NK-92 (cell line): ENCODE data around the gene PIK3C2A.

Experiments
- DNase-seq: peaks from one replicate; lab custom pipeline; 2025; ENCODE audit not compliant: unreplicated experiment; lab: John Stamatoyannopoulos, UW

The PIK3C2A gene

DNA sequence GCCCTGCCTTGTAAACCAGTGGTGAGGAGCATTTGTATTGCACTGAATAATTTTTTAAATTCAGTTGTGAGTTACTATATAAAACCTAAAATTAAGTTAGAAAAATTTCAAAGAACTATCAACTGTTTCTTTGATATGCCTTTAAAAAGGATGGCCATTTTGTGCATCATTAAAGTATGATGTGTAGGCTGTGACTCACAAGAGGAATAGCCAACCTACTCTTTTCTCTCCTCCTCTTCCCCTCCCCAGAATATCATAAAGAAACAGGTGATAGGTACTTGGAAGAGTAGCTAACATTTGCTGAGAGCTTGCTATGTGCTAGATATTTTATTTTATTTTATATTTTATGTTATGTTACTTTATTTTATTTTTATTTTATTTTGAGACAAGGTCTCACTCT, 10.6 kb upstream of the PIK3C2A start:
- no peak for DNase-seq

DNA sequence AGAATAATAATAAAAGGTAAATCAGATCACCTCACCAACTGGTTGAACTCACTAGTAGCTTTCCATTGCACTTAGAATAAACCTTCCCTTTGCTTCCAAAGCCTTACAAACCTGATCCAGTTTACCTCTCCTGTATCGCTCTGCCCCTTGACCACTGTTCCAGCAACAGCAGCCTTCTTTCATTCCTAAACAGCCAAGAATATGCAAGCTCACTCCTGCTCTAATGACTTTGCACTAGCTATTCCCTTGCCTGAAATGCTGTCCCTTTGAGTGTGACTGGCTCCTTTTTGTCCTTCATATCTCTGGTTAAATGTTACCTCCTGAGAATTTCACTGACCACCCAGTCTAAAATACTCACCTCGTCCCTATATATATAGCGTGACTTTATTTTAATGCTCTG, 9.6 kb upstream of the PIK3C2A start:
- no peak for DNase-seq

DNA sequence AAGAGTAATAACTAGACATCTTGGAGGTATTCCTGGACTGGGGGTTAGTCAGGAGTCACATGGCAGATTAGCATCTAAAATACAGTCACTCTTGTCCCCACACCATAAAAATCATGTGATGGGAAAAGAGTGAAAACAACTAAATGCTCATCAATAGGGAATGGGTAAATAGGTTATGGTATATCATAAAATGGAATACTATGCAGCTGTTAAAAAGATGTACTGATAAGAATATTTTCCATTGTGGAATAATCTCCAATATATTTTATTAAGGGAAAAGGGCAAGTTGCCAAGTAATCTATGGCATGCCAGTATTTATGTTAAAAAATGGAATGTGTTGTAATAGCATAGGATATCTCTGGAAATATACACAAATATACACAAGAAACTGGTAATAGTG, 6.6 kb upstream of the PIK3C2A start:
- no peak for DNase-seq

DNA sequence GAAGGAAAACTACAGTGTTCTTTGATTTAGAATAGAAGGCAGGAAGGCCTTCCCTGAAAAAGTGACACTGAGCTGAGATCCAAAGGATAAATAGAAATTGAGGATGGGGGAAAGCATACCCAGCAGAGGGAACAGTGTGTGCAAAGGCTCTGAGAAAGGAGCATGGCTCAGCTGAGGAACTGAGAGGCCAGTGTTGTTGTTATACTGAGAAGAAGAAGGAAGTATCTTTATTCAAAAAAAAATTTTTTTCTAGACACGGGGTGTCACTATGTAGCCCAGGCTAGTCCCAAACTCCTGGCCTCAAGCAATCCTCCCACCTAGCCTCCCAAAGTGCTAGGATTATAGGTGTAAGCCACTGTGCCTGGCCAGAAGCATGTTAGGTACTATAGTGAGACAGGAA, 3.5 kb upstream of the PIK3C2A start:
- DNase-seq = no peak

DNA sequence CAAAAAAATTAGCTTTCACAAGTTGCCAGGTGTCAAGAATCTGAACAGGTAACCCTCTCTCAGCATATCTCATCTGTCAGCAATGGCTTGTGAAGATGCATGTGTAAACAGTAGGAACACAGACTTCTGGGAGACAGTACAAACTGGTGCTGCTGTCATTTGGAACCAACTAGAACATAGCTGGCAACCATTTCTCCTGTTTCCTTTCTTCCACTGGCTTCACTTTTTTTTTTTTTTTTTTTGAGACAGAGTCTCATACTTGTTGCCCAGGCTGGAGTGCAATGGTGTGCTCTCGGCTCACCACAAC, 2.1 kb upstream of the PIK3C2A start:
- no peak for DNase-seq

DNA sequence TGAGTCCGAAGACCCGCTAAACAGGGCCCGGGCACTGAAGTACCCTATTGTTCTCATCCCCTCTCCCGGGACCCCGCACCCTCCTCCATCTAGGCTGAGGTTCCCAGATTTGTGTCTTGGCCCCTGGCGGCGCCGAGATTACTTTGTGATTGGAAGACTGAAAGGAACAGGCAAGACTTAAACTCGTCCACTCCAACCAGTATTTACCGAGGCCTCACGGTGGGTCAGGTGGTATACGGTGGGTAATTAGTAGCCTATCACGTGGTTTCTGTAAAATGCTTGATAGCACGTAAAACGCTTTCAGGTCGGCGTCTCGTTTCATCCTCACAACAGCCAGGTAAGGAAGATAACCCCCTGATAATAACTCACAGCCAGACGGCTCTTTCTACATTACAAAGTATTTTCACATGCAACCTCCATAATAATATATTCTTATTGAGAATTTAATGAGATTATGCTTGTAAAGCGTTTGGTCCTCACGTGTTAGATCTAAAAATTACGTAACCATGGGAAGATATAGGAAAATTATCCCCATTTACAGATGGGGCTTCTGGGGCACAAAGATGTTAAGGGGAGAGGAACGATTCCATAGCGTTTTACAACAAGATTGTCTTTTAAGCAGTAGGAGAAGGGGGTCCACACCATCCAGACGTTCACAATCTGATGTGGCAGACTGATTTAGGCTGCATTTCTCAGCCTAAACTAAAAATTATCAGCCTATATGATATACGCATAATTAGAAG, 642 bp upstream of the PIK3C2A start:
- no peak for DNase-seq

DNA sequence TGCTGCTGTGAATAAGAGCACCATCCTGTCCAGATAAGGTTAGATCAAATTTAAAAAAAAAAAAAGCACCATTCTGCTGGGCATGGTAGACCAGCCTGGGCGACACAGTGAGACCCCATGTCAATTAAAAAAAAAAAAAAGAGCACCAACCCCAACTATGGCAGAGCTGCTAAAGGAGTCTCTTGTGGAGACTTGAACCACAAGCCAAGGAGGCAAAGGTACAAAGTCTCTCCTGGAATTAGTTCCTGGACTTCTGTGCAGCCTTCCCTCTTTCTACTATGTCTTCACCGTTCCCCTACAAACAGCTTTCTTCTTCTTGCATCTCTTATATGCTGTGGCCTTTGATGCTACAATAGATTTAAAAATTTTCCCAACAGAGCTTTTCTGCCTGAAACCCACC, 1.3 kb downstream of the PIK3C2A start:
- DNase-seq = no peak

DNA sequence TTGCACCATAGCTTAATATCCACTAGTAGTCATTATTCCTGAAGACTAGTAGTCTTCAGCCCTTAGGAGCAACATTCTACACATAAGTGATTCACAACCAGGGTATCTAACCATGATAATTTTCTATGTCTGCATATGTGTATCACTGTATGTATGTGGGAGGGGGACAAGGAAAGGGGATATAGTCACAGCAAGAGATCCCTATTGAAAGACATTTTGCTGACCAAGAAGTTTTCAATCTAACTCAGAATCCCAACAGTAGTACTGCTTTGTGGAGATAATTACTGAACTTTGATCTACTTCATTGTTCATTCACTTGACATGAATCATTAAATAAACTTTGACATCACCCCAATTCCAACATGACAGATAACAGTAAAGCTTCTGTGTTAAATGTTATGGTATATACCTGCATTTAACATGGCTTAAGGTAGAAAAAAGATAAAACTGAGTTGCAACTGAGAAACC, 10.3 kb downstream of the PIK3C2A start:
- no peak for DNase-seq

DNA sequence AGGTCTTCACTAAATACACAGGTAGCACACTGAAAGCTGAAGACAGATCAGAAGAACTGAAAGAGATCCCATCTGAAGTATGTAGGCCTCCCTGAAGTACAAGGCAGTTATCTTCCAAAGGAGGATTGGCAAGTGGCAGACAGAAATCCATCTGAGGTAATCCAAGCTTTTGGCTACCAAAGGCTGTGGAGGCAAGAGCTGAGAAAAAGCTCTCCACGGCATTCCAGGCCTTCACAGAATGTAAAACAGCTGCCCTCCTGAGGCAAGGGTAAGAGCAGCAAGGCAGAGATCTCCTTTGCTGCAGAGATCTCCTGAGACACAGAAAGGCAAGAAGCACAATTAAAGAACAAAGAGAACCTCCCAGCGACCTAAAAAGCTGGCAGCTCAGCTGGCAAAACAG, 19.1 kb downstream of the PIK3C2A start:
- DNase-seq = no peak

DNA sequence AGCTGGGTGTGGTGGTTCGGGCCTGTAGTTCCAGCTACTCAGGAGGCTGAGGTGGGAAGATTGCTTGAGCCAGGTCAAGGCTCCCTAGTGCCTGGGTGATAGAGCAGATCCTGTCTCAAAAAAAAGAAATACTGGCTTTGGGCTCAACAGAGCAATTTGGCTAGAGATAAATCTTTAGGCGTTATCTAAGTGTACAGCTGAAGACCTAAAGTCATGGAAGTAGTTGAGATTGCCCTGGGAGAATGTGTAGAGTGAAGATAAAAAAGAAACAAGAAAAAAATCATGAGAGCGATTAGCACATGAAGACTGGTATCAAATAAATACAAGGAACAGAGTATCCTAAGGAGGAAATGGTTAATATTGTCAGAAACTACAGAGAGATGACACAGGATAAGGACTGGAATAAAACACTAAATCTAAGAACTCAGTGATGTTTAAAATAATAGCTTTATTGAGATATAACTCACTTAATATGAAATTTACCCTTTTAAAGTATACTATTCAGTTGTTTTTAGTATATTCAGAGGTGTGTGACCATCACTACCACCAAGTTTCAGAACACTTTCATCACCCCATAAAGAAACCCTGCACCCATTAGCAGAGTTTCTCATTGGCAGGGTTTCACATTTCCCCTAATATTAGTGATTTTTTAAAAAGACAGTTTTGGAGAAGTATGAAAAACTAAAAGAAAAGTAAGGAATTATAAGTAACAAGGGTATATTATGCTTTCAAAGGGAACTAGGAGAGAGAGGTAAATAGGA, 20.7 kb downstream of the PIK3C2A start:
- no peak for DNase-seq

DNA sequence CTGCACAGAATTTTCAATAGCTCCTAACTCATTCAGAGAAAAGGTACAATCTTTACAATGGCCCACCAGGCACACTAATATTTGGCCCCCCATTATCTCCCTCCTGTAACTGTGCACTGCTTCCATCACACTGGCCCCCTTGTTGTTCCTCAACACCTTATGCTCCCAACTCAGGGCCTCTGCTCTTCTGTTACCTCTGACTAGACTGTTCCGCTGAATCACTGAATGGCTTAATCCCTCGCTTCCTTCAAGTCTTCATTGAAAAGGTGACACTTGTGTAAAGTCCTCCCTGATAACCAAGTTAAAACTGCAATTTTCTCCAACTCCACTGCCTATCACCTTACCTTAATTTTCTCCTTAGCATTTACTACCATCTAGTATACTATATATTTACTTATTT, 21.8 kb downstream of the PIK3C2A start:
- DNase-seq = no peak

DNA sequence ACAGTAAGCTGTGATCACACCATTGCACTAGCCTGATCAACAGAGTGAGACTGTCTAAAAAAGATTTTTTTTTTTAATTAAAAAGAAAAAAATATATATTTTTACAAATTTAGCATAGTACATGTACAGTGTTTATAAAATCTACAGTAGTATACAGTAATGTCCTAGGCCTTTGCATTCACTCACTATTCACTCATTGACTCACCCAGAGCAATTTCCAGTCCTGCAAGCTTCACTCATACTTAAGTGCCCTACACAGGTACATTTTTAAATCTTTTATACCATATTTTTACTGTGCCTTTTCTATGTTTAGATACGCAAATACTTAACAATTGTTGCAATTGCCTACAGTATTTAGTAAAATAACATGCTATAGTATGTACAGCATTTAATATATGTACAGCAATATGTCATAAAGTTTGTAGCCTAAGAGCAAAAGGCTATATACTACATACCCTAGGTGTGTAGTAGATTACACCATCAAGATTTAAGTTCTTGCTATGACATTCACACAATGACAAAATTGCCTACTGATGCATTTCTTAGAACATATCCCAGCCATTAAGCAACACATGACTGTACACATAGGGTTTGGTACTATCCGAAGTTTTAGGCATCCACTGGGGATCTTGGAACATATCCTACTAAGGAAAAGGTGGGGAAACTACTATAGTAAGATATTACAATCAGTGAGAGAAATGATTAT, 22.8 kb downstream of the PIK3C2A start:
- no peak for DNase-seq

DNA sequence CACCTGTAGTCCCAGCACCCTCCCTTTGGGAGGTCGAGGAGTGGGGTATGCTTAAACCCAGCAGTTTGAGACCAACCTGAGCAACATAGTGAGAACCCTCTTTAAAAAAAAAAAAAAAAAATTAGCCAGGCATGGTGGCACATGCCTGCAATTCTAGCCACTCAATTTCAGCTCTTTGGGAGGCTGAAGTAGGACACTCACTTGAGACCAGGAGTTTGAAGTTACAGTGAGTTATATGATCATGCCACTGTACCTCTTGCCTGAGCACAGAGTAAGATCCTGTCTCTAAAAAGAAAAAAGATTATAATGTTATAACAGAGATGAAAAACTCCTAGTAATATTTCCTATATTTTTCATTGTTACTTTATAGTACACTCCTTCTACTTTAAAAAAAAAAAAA, 23.9 kb downstream of the PIK3C2A start:
- DNase-seq = no peak

DNA sequence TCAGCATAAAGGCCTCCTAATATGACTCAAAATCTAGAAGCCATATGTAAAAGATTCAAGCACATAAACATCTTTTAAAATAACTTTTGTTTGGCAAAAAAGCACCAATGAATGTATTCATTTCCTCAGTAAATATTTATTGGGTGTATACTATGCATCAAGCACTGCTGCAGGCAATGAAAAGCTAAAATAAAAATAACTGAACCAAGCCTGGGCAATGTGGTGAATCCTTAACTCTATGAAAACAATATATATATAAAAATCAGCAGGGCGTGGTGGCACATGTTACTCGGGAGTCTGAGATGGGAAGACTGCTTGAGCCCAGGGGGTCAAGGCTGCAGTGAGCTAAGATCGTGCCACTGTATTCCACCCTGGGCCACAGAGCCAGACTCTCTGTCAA, 27.8 kb downstream of the PIK3C2A start:
- no peak for DNase-seq

DNA sequence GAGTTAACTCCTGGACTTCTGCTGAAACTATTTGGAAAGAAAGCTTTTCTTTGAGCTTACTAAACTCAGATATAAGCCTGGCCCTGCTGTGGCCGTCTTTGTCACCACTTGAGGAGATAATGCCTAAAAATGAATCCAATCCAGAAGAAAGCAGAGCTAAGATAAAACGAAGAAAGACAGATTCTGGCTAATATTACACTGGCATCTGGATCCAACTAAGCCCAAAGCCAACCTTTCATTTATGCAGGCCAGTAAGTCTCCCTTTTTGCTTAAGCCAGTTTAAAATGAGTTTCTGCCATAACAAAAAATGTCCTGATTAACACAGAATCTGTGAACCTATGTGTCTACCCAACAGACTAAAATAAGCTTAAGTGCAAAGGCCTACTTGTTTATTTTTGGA, 34.5 kb downstream of the PIK3C2A start:
- DNase-seq = no peak

DNA sequence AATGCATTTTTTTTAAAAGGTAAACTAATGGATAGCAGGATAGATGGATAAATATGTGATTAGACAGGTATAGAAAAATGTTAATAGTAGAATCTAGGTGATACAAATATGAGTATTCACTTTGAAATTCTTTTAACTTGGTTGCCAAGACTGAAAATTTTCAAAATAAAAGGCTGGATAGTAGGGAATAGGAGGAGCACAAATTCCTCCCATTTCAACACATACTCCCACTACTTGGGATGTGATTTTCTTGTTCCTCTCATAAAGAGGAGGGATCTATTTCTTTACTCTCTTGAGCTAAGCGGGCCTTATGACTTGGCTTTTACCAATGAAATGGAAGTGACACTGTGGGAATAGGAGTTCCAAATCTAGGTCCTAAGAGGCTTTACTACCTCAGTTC, 35.9 kb downstream of the PIK3C2A start:
- no peak for DNase-seq

DNA sequence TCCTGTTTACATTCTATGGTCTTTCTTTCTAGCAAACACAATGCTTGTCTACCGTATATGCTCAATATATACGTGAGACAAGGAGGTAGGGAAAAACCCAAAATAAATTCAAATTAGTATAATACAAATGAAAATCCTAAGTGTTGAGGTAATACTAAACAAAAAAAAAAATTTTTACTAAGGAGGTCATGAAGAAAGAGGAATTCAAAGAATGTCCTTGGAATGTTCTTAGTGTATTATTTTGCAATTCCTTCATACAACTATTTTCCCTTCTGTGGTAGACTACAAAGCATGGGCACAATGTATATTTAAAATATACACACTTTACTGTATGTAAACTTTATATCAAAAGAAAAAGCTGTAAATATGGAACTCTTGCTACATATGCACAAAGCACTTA, 36.4 kb downstream of the PIK3C2A start:
- no peak for DNase-seq

DNA sequence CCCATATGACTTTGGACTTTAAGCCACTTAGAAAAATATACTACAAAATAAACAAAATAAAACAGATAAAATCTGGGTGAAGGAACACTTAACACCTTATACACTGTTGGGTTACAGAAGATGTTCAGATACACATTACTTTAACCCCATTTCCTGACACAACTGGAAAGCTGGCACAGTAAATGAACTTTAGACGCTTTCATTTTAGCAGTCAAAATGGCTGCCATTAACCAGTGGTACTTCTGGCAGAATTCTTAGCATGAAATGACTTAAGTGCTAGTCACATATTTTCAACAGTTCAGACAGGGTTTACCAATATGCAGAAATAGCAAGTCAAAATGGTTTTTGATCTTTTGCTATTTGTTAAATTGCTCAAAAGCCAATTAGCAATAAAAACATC, 37.9 kb downstream of the PIK3C2A start:
- DNase-seq = no peak

DNA sequence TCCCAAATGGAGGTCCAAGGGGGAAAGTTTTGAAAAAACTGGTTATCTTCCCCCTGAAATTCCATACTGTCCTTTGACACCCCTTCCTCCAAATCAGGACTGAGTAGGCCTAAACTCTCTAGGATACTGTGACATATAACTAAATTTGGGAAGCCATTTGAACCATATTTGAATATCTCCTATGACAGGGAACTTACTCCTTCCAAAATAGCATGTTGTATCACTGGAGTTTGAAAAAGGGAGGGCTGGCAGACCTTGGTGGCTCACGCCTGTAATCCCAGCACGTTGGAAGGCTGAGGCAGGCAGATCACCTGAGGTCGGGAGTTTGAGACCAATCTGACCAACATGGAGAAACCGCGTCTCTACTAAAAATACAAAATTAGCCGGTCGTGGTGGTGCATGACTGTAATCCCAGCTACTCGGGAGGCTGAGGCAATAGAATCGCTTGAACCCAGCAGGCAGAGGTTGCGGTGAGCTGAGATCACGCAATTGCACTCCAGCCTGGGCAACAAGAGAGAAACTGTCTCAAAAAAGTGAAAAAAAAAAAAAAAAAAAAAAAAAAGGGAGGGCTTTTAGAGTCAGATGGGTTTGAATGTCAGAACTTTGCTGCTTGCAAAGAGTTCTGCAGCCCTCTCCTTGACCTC, 42.4 kb downstream of the PIK3C2A start:
- DNase-seq = no peak

DNA sequence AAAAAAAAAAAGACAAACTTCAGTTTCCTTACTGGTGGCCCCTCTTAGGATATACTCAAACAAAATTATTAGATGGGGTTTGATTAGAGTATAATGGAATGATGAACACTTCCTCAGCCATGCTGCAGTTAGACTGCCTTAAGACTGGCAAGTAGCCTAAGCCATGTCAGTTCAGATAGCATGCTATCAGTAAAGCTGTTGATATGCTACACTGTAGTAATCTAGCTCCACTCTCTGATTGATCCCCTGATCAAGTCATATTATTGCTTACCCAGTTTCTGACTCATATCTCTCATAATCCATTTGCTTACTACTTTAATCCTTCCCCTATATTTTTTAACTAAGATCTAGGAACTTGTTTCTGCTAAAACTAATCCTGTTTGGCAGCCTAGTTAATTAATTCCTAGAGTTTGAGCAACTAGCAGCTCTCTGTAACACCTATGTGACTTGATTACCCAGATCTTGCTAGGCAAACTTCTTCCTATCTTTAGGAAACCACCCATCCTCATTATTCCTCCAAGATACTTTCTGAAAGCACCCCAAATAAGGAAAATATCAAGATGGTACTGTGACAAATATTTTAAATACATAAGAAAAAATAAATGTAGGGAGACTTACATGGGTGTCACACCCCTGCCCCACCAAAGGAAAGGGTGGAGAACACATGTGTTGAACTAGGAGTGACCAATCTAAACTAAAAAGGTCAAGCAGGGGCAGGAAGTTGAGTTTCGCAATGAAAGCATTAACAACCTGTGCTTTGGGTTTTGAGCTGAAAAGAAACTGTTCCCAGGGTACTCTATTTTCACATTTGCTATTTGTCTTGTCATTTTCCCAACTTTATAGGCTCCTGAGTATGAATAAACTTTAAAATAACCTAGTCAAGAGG, 43.2 kb downstream of the PIK3C2A start:
- no peak for DNase-seq

DNA sequence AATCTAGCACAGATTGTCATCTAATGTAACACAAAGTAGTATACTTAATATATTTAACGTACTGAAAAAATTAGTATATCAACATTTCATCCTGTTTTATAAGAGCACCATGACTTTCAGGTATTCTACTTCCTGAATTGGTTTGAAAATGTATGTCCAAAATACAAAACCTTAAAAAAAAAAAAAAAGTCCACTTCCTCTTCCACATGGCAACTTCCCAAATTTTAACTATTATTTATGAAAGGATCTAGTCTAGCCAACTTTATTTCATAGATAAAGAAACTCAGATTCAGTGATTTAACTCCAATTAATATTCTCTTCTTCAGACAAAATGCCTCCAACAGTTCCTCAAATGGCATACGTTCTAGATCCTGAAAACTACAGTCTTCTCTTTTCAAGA, 44.0 kb downstream of the PIK3C2A start:
- no peak for DNase-seq
